DND-41 (cell line): ENCODE measurements around the gene GRIA1.

Source experiments
- ATAC-seq: fragments of 200-7000 bp; cut with Tn5 transposase; 3 replicates; pipeline ENCODE4 v1.9.1; 2021; ENCODE audit warnings: low read depth; ENCODE audit not compliant: insufficient read depth
- DNase-seq: peaks from one replicate; pipeline ENCODE4 v3.0.0-alpha.2; 2020
- H2AFZ ChIP-seq: 2 replicates; pipeline ENCODE4 v1.6.0; 2012; ENCODE audit warnings: low read depth, low read length
- H3K27ac ChIP-seq: 2 replicates; pipeline ENCODE4 v1.5.1; 2012; ENCODE audit warnings: low read length, inconsistent platforms
- H3K27me3 ChIP-seq: fragments of 200-600 bp; sonication (generic); 2 replicates; pipeline ENCODE4 v1.6.0; 2012; ENCODE audit warnings: low read length, mild to moderate bottlenecking, inconsistent platforms; ENCODE audit not compliant: insufficient read depth, poor library complexity
- H3K36me3 ChIP-seq: 2 replicates; pipeline ENCODE4 v1.5.1; 2012; ENCODE audit warnings: low read length, inconsistent platforms; ENCODE audit not compliant: insufficient read depth
- H3K4me1 ChIP-seq: 2 replicates; pipeline ENCODE4 v1.5.1; 2012; ENCODE audit warnings: mild to moderate bottlenecking, low read length; ENCODE audit not compliant: insufficient read depth
- H3K4me2 ChIP-seq: 2 replicates; pipeline ENCODE4 v1.6.0; 2012; ENCODE audit warnings: mild to moderate bottlenecking, moderate library complexity, low read length, inconsistent platforms; ENCODE audit not compliant: insufficient read depth
- H3K4me3 ChIP-seq, 2 experiments: fragments of 200-600 bp in 1 of 2; shearing (Covaris generic) in 1 of 2; 2 replicates each; pipeline ENCODE4 v1.5.1; 2012 to 2016; ENCODE audit warnings: inconsistent platforms in 2 of 2, low read length in 2 of 2, mild to moderate bottlenecking in 2 of 2, low read depth in 1 of 2, moderate library complexity in 1 of 2
- H3K79me2 ChIP-seq: 2 replicates; pipeline ENCODE4 v1.6.0; 2012; ENCODE audit warnings: low read length, inconsistent platforms; ENCODE audit not compliant: insufficient read depth
- H3K9ac ChIP-seq: 2 replicates; pipeline ENCODE4 v1.6.0; 2012; ENCODE audit warnings: low read depth, mild to moderate bottlenecking, inconsistent platforms, low read length, moderate library complexity
- H3K9me3 ChIP-seq: 2 replicates; pipeline ENCODE4 v1.5.1; 2012; ENCODE audit warnings: low read length, moderate library complexity, mild to moderate bottlenecking, inconsistent platforms; ENCODE audit not compliant: insufficient read depth, severe bottlenecking
- H4K20me1 ChIP-seq: 2 replicates; pipeline ENCODE4 v1.6.0; 2012; ENCODE audit warnings: low read length; ENCODE audit not compliant: insufficient read depth
- EZH2 ChIP-seq: IDR thresholded peaks from 3 replicates; pipeline ENCODE4 v1.6.1; 2012; ENCODE audit warnings: borderline replicate concordance, low read depth, mild to moderate bottlenecking, moderate library complexity, low read length, inconsistent platforms; ENCODE audit not compliant: severe bottlenecking
- TF ChIP-seq, protein P1 (sequence below): IDR thresholded peaks from 2 replicates; pipeline ENCODE4 v1.5.1; 2012; ENCODE audit warnings: borderline replicate concordance, low read length, moderate library complexity, mild to moderate bottlenecking; ENCODE audit not compliant: poor library complexity, severe bottlenecking; ENCODE audit errors: extremely low read depth

The GRIA1 gene

DNA sequence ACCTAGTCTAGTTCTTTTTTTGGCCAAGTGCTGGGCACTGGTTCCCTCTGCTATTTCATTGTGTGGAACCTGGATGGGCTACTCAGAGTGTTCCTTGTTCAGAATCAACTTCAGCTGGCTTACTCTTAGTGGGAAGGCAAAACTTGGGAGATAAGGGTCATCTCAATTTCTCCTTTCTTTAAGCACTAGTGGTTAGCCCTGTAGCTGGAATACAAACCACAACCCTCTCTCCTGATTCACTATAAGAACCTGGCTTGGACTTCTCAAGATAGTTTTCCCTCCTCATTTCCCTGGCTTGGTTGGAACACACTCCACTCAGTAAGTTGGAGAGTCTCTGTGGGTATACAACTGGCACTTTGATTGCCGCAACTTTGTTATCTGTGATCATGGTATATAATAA is 35.1 kb downstream of the GRIA1 start:
- Histone ChIP-seq H3K4me2 (no peak overlapping the region), H3K27ac (no peak overlapping the region), H3K79me2 (no peaks in the 10 kb centered on the region), H2AFZ (no peak overlapping the region), H3K36me3 (no peaks in the 10 kb centered on the region), H3K4me1 (no peaks in the 10 kb centered on the region), H3K4me3 (no peak overlapping the region), H3K27me3 (no peaks in the 10 kb centered on the region), H3K9ac (no peak overlapping the region), H4K20me1 (no peaks in the 10 kb centered on the region), H3K9me3 (no peaks in the 10 kb centered on the region)
- ATAC-seq (no peak), DNase-seq (no peak)
- TF ChIP-seq, protein P1, sequence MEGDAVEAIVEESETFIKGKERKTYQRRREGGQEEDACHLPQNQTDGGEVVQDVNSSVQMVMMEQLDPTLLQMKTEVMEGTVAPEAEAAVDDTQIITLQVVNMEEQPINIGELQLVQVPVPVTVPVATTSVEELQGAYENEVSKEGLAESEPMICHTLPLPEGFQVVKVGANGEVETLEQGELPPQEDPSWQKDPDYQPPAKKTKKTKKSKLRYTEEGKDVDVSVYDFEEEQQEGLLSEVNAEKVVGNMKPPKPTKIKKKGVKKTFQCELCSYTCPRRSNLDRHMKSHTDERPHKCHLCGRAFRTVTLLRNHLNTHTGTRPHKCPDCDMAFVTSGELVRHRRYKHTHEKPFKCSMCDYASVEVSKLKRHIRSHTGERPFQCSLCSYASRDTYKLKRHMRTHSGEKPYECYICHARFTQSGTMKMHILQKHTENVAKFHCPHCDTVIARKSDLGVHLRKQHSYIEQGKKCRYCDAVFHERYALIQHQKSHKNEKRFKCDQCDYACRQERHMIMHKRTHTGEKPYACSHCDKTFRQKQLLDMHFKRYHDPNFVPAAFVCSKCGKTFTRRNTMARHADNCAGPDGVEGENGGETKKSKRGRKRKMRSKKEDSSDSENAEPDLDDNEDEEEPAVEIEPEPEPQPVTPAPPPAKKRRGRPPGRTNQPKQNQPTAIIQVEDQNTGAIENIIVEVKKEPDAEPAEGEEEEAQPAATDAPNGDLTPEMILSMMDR, result no peak
- TF ChIP-seq EZH2, result no peak

DNA sequence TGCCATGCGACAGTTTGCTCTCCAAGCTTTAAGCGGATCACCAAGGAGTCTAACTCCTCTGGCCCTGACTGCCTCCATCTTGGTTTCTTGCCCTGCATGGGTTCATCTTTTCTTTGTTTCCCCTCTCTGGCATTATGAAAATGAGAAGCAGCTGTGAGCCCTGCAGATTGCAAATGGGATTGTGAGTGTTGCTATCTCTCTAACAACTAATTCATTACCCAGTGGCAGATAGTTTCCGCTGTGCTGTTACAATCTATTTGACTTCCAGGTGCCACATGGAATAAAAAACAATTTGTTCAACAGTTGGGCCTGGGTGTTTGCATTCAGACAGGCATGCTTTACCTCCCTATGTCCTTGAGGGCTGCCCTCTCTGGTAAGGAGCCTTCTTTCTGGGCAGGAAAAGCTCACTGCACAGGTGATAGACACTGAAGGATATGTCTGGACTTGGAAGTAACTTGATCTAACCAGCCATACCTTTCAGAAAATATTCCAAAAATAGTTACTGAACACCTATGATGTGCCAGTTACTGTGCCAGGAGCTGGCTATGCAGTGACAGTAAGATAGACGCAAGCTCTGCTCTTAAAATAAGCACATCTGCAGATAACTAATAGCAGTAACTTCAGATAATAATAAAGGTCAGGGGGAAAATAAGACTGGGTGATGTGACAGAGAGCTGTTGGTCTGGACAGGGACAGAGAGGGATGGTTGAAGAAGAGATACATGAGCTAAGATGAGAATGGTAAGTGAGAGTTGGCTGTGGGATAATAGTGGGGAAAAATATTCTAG is 40.1 kb downstream of the GRIA1 start:
- no peak overlapping the region for H3K9ac ChIP-seq
- TF ChIP-seq, protein P1, result no peak
- no peak for TF ChIP-seq EZH2
- H3K27me3 ChIP-seq, result no peaks in the 10 kb centered on the region
- H3K79me2 ChIP-seq, result no peaks in the 10 kb centered on the region
- no peak overlapping the region for H2AFZ ChIP-seq
- no peaks in the 10 kb centered on the region for H4K20me1 ChIP-seq
- no peak for DNase-seq
- no peaks in the 10 kb centered on the region for H3K4me1 ChIP-seq
- H3K36me3 ChIP-seq, result no peaks in the 10 kb centered on the region
- no peak overlapping the region for H3K4me3 ChIP-seq
- no peak for ATAC-seq
- no peaks in the 10 kb centered on the region for H3K9me3 ChIP-seq
- H3K4me2 ChIP-seq, result no peak overlapping the region
- no peak overlapping the region for H3K27ac ChIP-seq

DNA sequence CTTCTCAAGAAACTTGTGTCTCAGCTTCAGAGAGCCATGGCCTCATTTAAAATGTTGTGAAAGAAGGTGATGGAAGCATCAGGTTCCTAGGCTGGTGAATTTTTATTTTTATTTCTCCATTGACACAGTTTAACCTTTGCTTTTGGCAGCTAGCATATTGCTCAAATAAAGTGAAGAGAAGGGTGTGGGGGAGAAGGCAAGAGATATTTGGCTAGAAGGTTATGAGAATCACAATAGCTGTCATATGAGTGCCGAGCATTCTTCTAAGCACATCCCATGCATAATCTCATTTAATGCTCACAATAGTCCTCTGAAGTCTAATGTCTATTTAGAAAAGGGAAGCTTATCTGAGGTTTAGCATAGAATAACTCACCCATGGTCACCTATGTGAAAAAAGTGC is 43.1 kb downstream of the GRIA1 start:
- H3K27ac ChIP-seq, result no peak overlapping the region
- H3K79me2 ChIP-seq, result no peaks in the 10 kb centered on the region
- TF ChIP-seq, protein P1, result no peak
- TF ChIP-seq EZH2, result no peak
- no peak overlapping the region for H2AFZ ChIP-seq
- no peaks in the 10 kb centered on the region for H4K20me1 ChIP-seq
- DNase-seq, result no peak
- no peak for ATAC-seq
- no peaks in the 10 kb centered on the region for H3K27me3 ChIP-seq
- no peak overlapping the region for H3K4me2 ChIP-seq
- no peak overlapping the region for H3K4me3 ChIP-seq
- no peaks in the 10 kb centered on the region for H3K36me3 ChIP-seq
- H3K9ac ChIP-seq, result no peak overlapping the region
- no peaks in the 10 kb centered on the region for H3K4me1 ChIP-seq
- no peaks in the 10 kb centered on the region for H3K9me3 ChIP-seq

DNA sequence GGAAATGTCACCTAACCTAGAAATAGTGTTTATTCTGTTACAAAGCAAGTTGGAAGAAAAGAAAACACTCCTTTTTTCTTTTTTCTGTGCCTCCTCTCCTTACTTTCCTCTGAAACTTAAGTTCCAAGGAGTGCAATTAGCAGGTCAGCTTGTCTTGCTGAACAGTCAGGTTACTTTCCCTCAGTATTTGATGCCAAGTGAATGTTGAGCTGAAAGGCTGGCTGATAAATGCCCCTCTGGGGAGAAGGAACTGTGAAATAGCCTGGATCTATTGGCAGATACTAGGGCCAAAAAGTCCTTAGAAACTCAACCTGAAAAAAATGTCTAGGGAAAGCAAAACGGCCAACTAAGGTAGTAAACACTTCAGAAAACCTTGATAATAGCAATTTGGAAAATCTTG is 43.6 kb downstream of the GRIA1 start:
- no peak for TF ChIP-seq EZH2
- TF ChIP-seq, protein P1, result no peak
- Histone ChIP-seq H2AFZ (no peak overlapping the region), H3K9ac (no peak overlapping the region), H3K4me3 (no peak overlapping the region), H4K20me1 (no peaks in the 10 kb centered on the region), H3K27ac (no peak overlapping the region), H3K27me3 (no peaks in the 10 kb centered on the region), H3K9me3 (no peaks in the 10 kb centered on the region), H3K4me2 (no peak overlapping the region), H3K4me1 (no peaks in the 10 kb centered on the region), H3K36me3 (no peaks in the 10 kb centered on the region), H3K79me2 (no peaks in the 10 kb centered on the region)
- ATAC-seq (no peak), DNase-seq (no peak)
